Breast epithelium (tissue), 3 donors: ENCODE data around the gene CDC14B.

Experiments used
- CTCF ChIP-seq, 3 donors: fragments of 450-650 bp; IDR thresholded peaks; one replicate each; pipeline ENCODE4 v1.5.1; 2016 to 2017; ENCODE audit warnings: antibody characterized with exemption in 3 of 3, mild to moderate bottlenecking in 3 of 3, moderate library complexity in 3 of 3
- POLR2A ChIP-seq: fragments of 450-650 bp; IDR thresholded peaks from one replicate; pipeline ENCODE4 v1.6.1; 2016; ENCODE audit warnings: antibody characterized with exemption, mild to moderate bottlenecking, moderate library complexity
- POLR2AphosphoS5 ChIP-seq, 3 donors: sonication (generic); formaldehyde crosslinking; IDR thresholded peaks; one replicate each; pipeline ENCODE4 v1.6.1; 2017; ENCODE audit warnings: antibody characterized with exemption in 3 of 3

- TF ChIP-seq POLR2A (no peak), CTCF (IDR thresholded peaks at IDR 0.05) (no peak), POLR2AphosphoS5 (IDR thresholded peaks at IDR 0.05) (no peak)
Measured at GRCh38 chr9:96565671-96566497, 53.8 kb downstream of the CDC14B start.
